ENCODE measurements around the gene SP5.
A peak's percentile ranks its signal among the peaks of the same experiment; 100 is the strongest.

DNA sequence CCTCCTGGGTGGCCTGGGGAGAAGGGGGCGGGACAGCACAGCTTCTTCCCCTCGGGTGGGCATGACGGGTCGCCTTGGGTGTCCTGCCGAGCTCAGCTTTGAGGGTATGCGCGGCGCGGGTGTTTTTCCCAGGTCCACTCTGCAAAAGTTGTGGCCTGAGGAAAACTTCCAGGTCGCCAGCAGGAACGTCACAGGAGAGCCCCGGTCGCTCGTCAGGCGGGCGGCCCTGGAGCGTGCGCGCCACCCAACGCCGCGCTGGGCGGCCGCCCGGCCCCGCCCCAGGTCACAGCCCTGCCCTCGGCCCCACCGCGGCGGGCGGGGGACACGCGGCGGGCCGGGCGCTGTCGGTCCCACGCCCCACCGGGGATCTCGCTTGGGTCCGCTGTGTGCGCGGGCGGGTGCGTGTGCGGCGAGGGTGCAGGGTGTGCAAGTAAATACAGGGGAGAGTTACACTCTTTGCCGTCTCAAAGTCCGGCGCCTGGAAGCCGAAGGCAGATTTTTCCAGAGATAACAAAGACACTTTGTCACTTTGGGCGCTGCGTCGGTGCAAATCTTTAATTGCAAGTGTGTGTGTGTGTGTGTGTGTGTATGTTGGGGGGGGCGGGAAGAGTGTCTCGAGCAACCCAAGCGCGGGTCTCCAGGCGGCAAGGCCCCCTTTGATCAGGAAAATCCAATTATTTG lies 616 bp upstream of the SP5 start:
- TF ChIP-seq EZH2 (IDR thresholded peaks at IDR 0.05; ENCODE audit: insufficient read depth, poor library complexity, severe bottlenecking) (peak; percentile 79), EZH2phosphoT487 (IDR thresholded peaks at IDR 0.05; ENCODE audit: insufficient read depth, low read depth) (0 out of 2 replicates have a peak, but pooled peaks have one; percentile 4)

All from GM23248 (cell line).